Hepatocyte (in vitro differentiated cells): Measurements from ENCODE around the gene DCST1. TPM values are rescaled to one million over a fixed set of nuclear protein-coding genes. Genes with fewer than 3 reads are reported as not detected.

Experiments
- DNase-seq: peaks from one replicate; pipeline ENCODE4 v3.0.0-alpha.2; 2016; ENCODE audit warnings: low spot score
- H2AFZ ChIP-seq: fragments of 200-600 bp; sonication (generic); 2 replicates; pipeline ENCODE4 v1.6.0; 2016; ENCODE audit warnings: antibody characterized with exemption, mild to moderate bottlenecking
- H3K27ac ChIP-seq: fragments of 200-600 bp; sonication (generic); 2 replicates; pipeline ENCODE4 v1.5.1; 2016; ENCODE audit warnings: mild to moderate bottlenecking
- H3K27me3 ChIP-seq: fragments of 200-600 bp; sonication (generic); 2 replicates; pipeline ENCODE4 v1.6.1; 2016
- H3K36me3 ChIP-seq: fragments of 200-600 bp; sonication (generic); replicated peaks from 2 replicates; pipeline ENCODE4 v1.5.1; 2016; ENCODE audit warnings: low read depth; ENCODE audit not compliant: insufficient read depth
- H3K4me1 ChIP-seq: fragments of 200-600 bp; sonication (generic); 2 replicates; pipeline ENCODE4 v1.5.1; 2016; ENCODE audit warnings: mild to moderate bottlenecking, moderate library complexity; ENCODE audit not compliant: insufficient read depth
- H3K4me2 ChIP-seq: fragments of 200-600 bp; sonication (generic); 2 replicates; pipeline ENCODE4 v1.6.0; 2016
- H3K4me3 ChIP-seq: fragments of 200-600 bp; sonication (generic); 2 replicates; pipeline ENCODE4 v1.5.1; 2016; ENCODE audit warnings: mild to moderate bottlenecking
- H3K79me2 ChIP-seq: fragments of 200-600 bp; sonication (generic); 2 replicates; pipeline ENCODE4 v1.6.0; 2017; ENCODE audit warnings: mild to moderate bottlenecking
- H3K9me2 ChIP-seq: fragments of 200-600 bp; sonication (generic); replicated peaks from 2 replicates; pipeline ENCODE4 v1.6.0; 2017; ENCODE audit warnings: mild to moderate bottlenecking; ENCODE audit not compliant: insufficient read depth
- H3K9me3 ChIP-seq: fragments of 200-600 bp; sonication (generic); 2 replicates; pipeline ENCODE4 v1.5.1; 2016; ENCODE audit warnings: low read depth, mild to moderate bottlenecking
- H4K20me1 ChIP-seq: fragments of 200-600 bp; sonication (generic); 2 replicates; pipeline ENCODE4 v1.6.0; 2016; ENCODE audit warnings: mild to moderate bottlenecking; ENCODE audit not compliant: insufficient read depth, poor library complexity, severe bottlenecking
- EZH2 ChIP-seq: fragments of 200-600 bp; sonication (generic); IDR thresholded peaks from 2 replicates; pipeline ENCODE4 v1.6.1; 2016; ENCODE audit warnings: antibody characterized with exemption, mild to moderate bottlenecking, borderline replicate concordance
- EZH2phosphoT487 ChIP-seq: fragments of 200-600 bp; sonication (generic); IDR thresholded peaks from one replicate; pipeline ENCODE4 v1.6.1; 2018; ENCODE audit warnings: antibody characterized with exemption, mild to moderate bottlenecking, low read depth, moderate library complexity; ENCODE audit not compliant: unreplicated experiment, severe bottlenecking
- WGBS: methylation state at CpG from one replicate; pipeline ENCODE4 v1.1.6; 2016; ENCODE audit warnings: low lambda C conversion rate; ENCODE audit errors: missing lambda C conversion rate; 5-methylcytosine and 5-hydroxymethylcytosine counted together
- polyA plus RNA-seq: library from polyadenylated mRNA; unstranded; fragments of >200 nt; fragmentation: Nextera tagmentation; extraction: Ambion mirVana; gene quantifications from 2 replicates; pipeline ENCODE4 v1.2.1, GENCODE V29; 2016
- total RNA-seq: library from RNA; depleted of rRNA; stranded (reverse); fragments of >200 nt; gene quantifications from 2 replicates; pipeline ENCODE4 v1.2.3, GENCODE V29; 2014
- TF ChIP-seq, protein P1 (sequence below): fragments of 200-600 bp; sonication (generic); IDR thresholded peaks from 2 replicates; pipeline ENCODE4 v1.5.1; 2016; ENCODE audit warnings: antibody characterized with exemption, mild to moderate bottlenecking; ENCODE audit not compliant: poor library complexity

Gene DCST1
- total and polyA plus RNA-seq, 2 experiments from 2014 or later: 0.60 TPM; not detected in 1

DNA sequence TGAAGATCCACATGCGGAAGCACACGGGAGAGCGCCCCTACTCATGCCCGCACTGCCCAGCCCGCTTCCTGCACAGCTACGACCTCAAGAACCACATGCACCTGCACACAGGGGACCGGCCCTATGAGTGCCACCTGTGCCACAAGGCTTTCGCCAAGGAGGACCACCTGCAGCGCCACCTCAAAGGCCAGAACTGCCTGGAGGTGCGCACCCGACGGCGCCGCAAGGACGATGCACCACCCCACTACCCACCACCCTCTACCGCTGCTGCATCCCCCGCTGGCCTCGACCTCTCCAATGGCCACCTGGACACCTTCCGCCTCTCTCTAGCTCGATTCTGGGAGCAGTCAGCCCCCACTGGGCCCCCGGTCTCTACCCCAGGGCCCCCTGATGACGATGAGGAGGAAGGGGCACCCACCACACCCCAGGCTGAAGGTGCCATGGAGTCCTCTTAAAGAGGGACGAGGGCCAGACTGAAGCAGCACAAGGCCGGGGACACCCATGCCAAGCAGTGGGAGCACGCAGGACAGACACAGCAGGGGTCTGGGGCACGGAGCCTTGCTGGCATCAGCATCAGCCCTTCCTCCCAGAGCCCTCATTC, 17.3 kb upstream of the DCST1 start:
- WGBS: 95% methylated on average over 24 of the region's 26 CpGs
- Histone ChIP-seq H3K36me3 (no peaks in the 10 kb centered on the region), H3K4me2 (no peak overlapping the region), H3K4me3 (no peak overlapping the region), H4K20me1 (peaks cover 6% of the 10 kb centered on the region), H3K79me2 (peaks cover 12% of the 10 kb centered on the region), H3K27ac (peak overlapping the region; percentile 96), H2AFZ (no peak overlapping the region), H3K4me1 (peaks cover 15% of the 10 kb centered on the region), H3K27me3 (no peaks in the 10 kb centered on the region), H3K9me3 (no peaks in the 10 kb centered on the region), H3K9me2 (no peaks in the 10 kb centered on the region)
- no peak for TF ChIP-seq EZH2phosphoT487
- TF ChIP-seq EZH2: no peak
- TF ChIP-seq, protein P1, sequence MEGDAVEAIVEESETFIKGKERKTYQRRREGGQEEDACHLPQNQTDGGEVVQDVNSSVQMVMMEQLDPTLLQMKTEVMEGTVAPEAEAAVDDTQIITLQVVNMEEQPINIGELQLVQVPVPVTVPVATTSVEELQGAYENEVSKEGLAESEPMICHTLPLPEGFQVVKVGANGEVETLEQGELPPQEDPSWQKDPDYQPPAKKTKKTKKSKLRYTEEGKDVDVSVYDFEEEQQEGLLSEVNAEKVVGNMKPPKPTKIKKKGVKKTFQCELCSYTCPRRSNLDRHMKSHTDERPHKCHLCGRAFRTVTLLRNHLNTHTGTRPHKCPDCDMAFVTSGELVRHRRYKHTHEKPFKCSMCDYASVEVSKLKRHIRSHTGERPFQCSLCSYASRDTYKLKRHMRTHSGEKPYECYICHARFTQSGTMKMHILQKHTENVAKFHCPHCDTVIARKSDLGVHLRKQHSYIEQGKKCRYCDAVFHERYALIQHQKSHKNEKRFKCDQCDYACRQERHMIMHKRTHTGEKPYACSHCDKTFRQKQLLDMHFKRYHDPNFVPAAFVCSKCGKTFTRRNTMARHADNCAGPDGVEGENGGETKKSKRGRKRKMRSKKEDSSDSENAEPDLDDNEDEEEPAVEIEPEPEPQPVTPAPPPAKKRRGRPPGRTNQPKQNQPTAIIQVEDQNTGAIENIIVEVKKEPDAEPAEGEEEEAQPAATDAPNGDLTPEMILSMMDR: no peak
- DNase-seq: no peak

DNA sequence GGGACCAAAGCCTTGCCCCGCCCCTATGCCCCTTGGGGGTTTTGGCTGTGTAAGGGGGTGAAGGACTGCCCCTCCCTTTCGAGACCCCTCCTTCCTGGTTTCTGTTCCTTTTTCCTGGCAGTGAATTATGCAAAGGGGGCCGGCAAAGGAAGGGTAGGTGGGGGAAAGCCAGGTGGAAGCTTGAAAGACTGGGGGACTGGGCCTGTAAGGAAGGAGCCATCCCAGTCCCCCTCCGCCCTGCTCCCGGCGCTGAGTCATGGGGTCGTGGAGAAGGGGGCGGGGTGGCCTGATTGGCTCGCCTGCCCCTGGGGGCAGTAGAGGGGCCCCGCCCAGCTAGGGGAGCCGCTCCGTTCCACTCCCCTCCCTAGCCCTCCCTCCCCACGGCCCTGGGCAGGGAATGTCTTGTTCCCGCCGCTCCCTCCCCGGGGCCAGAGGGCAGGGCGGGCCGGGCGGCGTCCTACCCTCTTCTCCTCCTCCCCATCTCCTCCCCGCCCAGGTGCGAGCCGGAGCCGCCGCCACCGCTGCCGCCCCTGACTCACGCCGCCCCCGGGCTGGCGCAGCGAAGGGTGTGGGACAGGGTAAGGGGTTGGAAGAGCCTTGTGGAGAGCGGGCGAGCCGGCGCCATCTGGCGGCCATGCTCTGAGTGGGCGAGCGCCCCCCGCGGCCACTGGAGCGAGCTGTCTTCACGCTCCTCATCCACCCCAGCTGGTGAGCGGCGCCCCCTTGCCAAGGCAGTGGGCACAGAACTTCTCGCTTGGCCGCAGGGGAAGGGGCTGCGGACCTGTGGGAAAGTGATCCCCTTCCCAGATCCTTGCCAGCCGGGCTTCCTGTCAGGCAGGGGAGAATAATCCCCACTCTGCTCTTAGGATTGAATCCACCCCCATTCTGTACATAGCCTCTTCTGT, 16.3 kb upstream of the DCST1 start:
- no peaks in the 10 kb centered on the region for H3K9me2 ChIP-seq
- peaks cover 14% of the 10 kb centered on the region for H3K4me1 ChIP-seq
- peaks cover 5% of the 10 kb centered on the region for H4K20me1 ChIP-seq
- peak; percentile 96 for DNase-seq
- WGBS: 7% methylated on average over 27 of the region's 49 CpGs
- no peaks in the 10 kb centered on the region for H3K27me3 ChIP-seq
- TF ChIP-seq, protein P1: peak; percentile 100
- TF ChIP-seq EZH2phosphoT487 (no peak), EZH2 (no peak)
- H3K27ac ChIP-seq: peak overlapping the region; percentile 96
- no peak overlapping the region for H3K4me3 ChIP-seq
- H2AFZ ChIP-seq: no peak overlapping the region
- H3K79me2 ChIP-seq: peaks cover 7% of the 10 kb centered on the region
- H3K9me3 ChIP-seq: no peaks in the 10 kb centered on the region
- H3K4me2 ChIP-seq: peak overlapping the region; percentile 79
- no peaks in the 10 kb centered on the region for H3K36me3 ChIP-seq

DNA sequence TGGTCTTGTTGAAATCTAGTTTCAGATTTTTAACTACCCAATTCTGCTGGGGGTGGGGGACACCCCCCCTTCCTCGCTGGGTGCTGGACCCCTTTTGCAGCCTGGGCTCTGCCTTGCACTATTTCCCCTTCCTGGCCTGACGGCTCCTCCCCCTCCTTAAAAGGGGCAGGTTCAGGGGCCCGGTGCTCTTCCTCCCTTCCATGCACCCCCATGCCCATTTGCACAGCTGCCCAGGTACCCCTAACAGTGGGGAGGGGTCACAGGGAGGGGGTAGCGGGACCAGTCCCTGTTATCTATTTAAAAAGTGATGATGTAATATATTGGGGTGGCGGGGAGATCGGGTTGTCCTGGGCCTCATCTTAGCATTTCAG, 15.7 kb upstream of the DCST1 start:
- no peak for DNase-seq
- TF ChIP-seq, protein P1: no peak
- no peak for TF ChIP-seq EZH2
- no peak for TF ChIP-seq EZH2phosphoT487
- H3K4me3 ChIP-seq: no peak overlapping the region
- peaks cover 5% of the 10 kb centered on the region for H3K79me2 ChIP-seq
- H3K9me3 ChIP-seq: no peaks in the 10 kb centered on the region
- 91% methylated on average over 6 of the region's 6 CpGs for WGBS
- no peaks in the 10 kb centered on the region for H3K36me3 ChIP-seq
- H3K27ac ChIP-seq: peak overlapping the region; percentile 96
- peaks cover 14% of the 10 kb centered on the region for H3K4me1 ChIP-seq
- no peaks in the 10 kb centered on the region for H4K20me1 ChIP-seq
- no peak overlapping the region for H2AFZ ChIP-seq
- H3K27me3 ChIP-seq: no peaks in the 10 kb centered on the region
- H3K9me2 ChIP-seq: no peaks in the 10 kb centered on the region
- H3K4me2 ChIP-seq: peak overlapping the region; percentile 79
